SIG-M5 (cell line): ENCODE data around the gene MYH4.

Experiments used
- DNase-seq: peaks from one replicate; lab custom pipeline; 2025; lab: John Stamatoyannopoulos, UW

Gene MYH4

DNA sequence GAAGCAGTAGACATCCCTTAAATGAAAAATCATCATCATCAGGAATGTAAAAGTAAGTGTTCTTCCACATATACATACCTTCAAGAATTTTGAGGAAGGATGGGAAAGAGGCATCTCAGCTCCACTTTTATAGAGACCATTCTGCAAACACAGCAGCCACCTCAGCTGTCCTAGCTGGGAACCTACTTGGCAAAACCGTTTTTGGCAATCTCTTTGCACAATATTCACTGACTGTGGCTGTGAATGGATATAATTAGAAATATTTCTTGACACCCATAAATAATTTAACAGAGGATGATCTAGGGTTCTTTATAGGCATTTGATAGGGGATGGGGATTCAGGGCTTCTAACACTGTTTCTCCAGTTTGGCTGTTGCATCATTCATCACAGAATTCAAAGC lies at the start of gene MYH4:
MYH4 (minus strand) TSS at position 101 of the 400 bp plus-strand sequence. CDS start 2,814 bp downstream, outside the sequence.
- DNase-seq: no peak

GRCh38 chr17:10518271-10519037 lies 49.1 kb upstream of the MYH4 start, which contains the start of gene MYH1:
TSS of gene MYH1 (minus strand) at chr17:10518542. CDS start at chr17:10516642, 1,900 bp downstream.
- no peak for DNase-seq

- no peak for DNase-seq
These were observed 47.3 kb upstream of the MYH4 start for GRCh38 chr17:10516638-10517037.

GRCh38 chr17:10516065-10516464 lies 46.7 kb upstream of the MYH4 start:
- no peak for DNase-seq

DNA sequence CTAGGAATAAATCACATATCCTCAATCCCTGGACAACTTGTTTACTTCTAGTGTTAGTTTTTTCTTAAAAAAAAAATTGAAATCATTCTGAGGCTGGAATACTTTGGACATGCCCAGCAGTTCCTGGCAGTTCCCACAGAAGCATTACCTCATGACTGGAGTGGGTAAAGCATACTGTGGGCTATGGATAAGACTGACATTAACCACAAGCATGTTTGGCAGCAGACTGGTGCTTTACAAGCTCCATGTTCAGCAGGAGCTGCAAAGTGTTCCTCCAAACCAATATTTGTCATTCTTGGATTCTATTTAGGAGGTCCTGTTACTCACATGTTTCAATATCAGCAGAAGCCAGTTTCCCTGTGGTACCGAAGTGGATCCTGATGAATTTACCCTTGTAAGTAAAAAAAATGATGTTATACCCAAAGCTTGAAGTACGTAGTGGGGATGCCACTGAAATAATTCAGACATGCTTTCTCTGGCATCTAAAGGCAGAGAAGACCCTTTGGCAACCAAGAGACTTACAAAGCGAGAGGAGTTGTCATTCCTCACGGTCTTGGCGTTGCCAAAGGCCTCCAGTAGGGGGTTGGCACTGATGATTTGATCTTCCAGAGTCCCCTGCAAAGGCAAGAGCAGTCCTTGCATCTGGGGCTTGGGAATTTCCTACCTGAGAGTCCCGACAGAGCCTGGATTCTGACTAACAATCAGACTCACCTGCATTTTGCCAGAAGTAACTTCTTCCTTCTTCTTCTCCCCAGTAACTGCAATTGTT lies 44.1 kb upstream of the MYH4 start:
- DNase-seq: no peak

DNA sequence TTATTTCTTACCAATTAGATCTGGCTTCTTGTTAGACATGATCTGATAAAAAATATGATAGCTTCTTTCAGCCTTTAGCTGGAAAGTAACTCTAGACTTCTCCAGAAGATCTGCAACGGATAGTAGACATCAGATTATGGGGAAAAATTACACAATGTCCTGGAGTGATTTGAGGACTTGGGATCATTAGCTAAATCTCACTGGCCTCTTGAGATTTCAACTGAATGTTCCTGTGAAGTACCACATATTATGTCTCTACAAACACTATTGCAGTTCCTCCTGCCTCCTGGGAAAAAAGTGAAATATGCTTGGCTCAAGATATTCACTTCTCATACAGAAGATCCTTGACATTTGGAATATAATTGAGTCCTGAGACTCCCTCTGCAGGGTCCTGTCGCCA lies 43.5 kb upstream of the MYH4 start:
- no peak for DNase-seq

GRCh38 chr17:10499950-10500349 lies 30.6 kb upstream of the MYH4 start:
- no peak for DNase-seq

DNA sequence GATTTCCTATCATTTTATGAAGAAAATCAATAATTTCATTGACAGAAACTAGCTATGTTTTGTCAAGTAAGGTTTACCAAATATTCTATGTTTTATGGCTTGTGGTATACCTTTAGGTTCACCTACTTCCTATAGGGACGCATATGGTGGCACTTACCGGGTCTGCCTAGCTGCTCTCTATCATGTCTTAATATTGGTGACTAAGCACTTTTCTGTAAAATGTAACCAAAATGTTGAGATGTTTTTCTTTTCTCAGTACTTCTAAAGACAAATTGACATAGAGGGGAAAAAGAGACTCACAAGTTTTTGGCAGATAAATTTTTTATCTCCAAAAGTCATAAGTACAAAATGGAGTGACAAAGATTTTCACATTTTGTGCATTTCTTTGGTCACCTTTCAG lies 22.6 kb upstream of the MYH4 start:
- no peak for DNase-seq

DNA sequence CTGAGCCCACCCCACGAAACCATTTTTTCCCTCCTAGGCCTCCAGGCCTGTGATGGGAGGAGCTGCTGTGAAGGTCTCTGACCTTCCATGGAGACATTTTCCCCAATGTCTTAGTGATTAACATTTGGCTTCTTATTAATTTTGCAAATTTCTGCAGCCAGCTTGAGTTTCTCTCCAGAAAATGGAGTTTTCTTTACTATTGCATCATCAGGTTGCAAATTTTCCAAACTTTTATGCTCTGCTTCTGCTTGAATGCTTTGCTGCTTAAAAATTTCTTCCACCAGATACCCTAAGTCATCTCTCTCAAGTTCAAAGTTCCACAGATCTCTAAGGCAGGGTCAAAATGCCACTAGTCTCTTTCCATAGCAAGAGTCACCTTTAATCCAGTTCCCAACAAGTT lies 12.9 kb upstream of the MYH4 start:
- DNase-seq: no peak

GRCh38 chr17:10477701-10478100 lies 8.3 kb upstream of the MYH4 start:
- DNase-seq: no peak

DNA sequence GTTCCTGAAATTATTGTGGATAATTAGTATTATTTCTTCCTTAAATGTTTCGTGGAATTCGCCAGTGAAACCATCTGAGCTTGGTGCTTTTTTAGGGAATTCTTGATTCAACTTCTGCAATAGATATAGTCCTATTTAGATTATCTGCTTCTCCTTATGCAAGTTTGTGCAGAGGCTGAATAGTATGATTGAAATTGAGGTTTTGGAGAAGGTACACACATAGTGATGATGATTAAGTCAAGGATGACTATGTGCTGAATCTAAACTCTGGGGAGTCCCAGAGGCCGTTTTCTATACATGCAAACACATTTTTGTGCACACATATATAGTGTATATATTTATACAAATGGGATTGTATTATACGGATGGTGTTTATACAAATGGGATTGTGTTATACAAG lies 5.2 kb upstream of the MYH4 start:
- DNase-seq: no peak

DNA sequence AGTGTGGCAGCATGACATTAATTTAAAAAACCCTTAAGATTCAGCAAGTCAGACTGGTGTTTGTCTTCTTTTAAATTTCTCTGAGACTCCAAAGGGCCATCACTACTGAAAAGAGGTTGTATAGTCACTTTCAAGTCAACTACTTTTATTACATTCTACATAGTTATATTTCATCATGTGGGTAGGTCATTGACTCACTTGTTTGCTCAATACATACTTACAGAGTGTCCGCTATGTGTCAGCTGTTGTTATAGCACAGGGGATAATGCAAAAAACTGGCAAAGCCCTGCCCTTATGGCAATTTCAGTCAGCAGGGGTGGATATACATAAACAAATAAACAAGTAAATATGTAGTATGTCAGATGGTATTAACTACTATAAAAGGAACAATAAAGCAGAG lies 2.5 kb upstream of the MYH4 start:
- DNase-seq: no peak

GRCh38 chr17:10463402-10463801 lies 6.0 kb downstream of the MYH4 start:
- DNase-seq: no peak

- no peak for DNase-seq
These were observed 9.3 kb downstream of the MYH4 start for GRCh38 chr17:10460062-10460461.

DNA sequence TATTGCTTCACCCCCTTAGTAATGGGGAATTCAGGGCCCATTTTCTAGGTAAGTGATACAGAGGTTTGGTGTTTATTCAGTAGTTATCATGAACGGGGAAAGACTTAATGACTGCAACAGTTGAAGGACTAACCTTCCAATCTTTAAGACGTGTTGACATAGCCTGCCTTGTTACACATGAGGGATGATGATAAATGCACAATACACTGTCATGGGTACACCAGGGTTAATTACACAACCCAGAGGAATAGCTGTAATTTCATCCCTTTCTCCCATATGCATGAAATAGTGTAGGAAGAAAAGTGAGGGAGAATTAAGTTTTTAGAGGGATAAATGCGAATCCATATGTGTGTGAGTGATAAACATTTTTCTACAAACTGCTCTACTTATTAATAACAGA lies 10.7 kb downstream of the MYH4 start:
- no peak for DNase-seq

- no peak for DNase-seq
These were observed 11.4 kb downstream of the MYH4 start for GRCh38 chr17:10457952-10458351.

- no peak for DNase-seq
These were observed 22.1 kb downstream of the MYH4 start for GRCh38 chr17:10447026-10447931.

DNA sequence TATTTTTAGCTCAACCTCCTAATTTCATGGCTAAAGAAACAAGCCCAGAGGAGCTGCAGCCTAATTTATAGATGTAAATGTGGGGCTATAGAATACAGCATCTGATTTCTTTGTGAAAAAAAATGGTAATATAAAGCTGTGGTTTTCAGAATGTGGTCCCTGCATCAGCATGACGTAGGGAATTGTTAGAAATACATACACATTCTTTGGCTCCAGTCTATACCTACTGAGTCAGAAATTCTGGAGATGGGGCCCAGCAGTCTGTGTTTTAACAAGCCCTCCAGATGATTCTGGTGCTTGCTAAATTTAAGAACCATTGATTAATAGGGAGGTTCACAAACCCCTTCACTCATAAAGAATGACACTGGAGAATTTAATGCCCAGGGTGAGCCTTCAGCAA lies 29.5 kb downstream of the MYH4 start:
- no peak for DNase-seq

GRCh38 chr17:10435096-10435495 lies 34.3 kb downstream of the MYH4 start:
- DNase-seq: no peak

DNA sequence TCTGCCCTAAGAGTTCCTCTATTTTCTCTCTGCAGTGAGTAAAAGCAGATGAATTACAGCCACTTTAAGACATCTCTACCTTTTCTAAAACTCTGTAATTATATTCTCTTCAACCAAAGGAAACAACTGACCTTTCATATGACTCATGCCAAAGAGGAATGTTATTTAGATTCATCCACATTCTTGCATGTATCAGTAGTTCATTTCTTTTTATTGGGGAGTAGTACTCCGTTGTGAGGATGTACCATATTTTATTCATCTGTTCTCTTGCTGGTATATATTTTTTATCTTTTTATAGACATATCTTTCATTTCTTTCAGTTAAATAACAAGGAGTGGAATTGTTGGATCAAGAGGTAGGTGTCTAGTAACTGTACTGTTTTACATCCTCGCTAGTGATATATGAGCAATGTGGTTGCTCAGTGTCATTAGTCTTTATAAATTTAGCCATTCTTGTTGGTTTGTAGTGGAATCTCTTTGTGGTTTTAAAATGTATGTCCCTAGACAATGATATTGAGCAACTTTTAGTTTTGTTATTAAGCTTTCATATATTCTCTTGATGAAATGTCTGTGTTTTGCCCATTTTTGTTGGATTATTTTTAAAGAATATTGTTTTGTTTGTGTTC lies 39.8 kb downstream of the MYH4 start:
- DNase-seq: no peak

DNA sequence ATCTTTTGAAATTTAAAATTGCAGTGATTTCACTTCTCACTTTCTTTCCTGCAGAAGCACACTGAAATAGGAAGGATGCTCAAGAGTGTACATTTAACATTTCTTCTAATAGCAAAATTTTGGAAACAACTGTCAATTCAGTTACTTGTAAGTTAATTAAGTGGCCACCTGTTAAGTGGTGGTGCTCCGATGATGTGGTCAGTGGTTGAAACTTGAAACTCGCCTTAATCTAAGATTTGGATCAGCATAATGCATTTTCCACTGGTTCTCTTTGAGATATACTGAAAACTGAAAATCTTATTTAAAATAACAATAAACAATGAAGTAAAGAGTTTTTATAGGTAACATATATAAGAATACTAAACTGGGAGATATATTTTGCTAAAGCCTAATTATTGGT lies 40.6 kb downstream of the MYH4 start:
- no peak for DNase-seq
